GM18868 (cell line): ENCODE results near the gene CHKA.
"Not testable (repeated sequence)": the region's sequence is repeated elsewhere in the genome, so short reads cannot be mapped to it uniquely, and the experiment has no call there.

ENCODE experiments used
- ATAC-seq: cut with Tn5 transposase; IDR thresholded peaks from one replicate; pipeline ENCODE4 v1.9.1; 2021; ENCODE audit warnings: mild to moderate bottlenecking, moderate library complexity; ENCODE audit not compliant: unreplicated experiment

The CHKA gene

DNA sequence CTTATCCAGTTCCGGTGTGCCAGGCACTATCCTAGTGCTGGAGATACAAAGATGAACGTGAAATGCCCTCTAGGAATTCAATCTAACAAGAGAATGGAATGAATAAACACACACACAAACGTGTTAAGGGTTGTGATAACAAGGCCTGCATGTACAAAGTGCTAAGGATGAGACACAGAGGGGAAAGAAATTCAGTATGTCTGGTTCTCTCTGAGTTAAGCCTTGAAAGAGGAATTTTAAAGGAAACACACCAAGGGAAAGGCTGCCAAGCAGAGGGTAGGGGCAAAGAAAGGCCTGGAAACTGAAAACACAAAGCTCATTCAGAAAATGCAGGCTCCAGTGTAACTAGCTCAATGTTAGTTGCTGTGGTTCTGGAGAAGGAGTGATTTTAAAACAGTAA, 4.2 kb downstream of the CHKA start:
- no peak for ATAC-seq

GRCh38 chr11:68116126-68116525, 5.1 kb downstream of the CHKA start:
- no peak for ATAC-seq

DNA sequence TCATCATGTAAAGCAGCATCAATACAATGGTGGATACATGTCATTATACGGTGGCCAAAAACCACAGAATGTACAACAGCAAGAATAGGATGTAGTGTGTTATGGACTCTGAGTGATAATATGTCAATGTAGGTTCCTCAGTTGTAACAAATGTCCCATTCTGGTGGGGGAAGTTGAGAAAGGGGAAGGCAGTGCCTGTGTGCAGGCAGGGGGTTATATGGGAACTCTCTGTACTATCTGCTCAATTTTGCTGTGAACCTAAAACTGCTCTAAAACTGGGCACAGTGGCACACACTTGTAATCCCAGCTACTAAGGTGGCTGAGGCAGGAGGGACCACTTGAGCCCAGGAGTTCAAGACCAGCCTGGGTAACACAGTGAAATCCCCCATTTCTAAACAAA, 5.9 kb downstream of the CHKA start:
- ATAC-seq = no peak

DNA sequence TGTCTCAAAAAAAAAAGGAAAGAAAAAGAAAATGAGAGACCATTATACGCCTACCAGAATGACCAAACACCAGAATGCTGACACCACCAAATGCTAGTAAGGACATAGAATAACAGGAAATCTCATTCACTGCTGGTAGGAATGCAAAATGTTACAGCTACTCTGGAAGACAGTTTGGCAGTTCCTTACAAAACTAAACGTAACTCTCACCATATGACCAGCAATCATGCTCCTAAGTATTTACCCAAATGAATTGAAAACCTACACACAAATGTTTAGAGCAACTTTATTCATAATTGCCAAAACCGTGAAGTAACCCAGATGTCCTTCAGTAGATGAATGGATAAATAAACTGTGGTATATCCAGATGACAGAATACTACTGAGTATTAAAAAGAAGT, 7.2 kb downstream of the CHKA start:
- no peak for ATAC-seq

DNA sequence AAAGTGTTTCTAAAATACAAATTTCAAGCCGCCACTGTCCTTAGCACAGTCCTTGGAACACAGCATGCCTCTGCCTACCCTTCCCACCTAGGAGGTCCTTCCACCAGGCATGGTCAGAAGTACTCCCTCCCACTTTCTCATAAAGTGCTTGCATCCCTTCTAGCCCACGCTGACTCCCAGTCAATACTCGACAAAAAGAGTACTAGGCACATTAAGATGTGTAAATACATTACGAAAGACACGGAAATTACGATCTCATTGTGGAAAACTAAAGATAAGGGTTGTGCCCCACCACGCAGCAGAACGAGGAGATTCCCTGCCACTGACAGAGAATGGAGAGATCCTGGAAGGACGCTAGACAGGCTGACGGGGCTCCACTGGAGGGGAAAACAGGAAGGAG, 13.5 kb downstream of the CHKA start:
- ATAC-seq = no peak

- no peak for ATAC-seq
Observed at GRCh38 chr11:68106165-68106940, 14.8 kb downstream of the CHKA start.

DNA sequence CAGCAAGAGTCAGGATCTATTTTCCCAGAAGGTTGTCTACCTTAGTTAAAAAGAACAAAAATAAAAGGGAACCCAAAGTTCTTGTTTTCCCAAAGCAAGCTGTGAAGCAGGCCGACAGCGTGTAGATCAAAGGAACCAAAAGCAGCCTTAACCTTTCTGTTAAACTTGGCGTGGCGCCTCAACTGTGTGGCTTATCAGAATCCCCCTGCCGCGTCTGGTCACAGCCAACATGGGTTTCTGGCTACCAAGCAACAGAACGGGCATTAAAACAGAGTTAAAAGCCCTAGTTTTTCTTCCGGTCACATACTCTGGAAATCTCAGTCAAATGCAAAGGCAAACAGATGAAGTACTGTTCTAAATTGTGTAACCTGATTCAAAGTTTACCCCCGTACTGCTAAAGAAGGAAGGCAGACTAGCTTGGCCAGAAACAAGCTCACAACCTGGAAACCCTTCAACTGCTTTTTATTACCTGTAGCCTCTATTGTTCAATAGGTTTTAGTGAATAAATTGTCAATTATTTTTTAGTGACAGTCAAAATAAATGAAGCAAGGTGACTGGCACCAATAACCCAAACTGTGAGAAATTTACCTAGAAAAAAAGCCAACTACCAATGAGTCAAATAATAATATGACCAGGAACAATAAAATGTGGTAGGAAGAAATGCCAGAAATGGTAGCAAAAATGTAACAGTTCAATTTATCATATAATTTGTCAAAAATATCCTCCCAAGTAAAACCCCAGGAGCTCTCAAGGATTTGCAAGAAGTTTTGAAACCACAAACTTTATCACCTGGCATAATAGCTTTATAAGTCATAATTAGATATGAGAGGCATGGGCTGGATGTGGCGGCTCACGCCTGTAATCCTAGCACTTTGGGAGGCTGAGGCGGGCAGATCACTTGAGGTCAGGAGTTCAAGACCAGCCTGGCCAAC, 21.4 kb downstream of the CHKA start:
- ATAC-seq = no peak

DNA sequence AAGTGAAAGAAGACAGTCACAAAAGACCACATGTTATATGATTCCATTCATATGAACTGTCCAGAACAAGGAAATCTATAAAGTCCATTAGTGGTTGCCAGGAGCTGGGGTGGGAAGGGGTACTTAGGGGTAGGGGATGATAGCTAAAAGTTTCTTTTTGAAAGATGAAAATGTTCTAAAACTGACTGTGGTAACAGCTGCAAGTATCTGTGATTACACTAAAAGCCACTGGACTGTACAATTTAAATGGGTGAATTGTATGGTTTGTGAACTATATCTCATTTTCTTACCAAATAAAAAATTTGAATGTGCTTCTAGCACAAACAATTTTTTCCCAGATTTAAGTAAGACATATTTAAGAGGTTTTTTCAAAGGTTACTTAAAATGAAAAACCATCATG, 22.1 kb downstream of the CHKA start:
- no peak for ATAC-seq

- ATAC-seq = no peak
Observed at GRCh38 chr11:68096962-68097361, 24.2 kb downstream of the CHKA start.

DNA sequence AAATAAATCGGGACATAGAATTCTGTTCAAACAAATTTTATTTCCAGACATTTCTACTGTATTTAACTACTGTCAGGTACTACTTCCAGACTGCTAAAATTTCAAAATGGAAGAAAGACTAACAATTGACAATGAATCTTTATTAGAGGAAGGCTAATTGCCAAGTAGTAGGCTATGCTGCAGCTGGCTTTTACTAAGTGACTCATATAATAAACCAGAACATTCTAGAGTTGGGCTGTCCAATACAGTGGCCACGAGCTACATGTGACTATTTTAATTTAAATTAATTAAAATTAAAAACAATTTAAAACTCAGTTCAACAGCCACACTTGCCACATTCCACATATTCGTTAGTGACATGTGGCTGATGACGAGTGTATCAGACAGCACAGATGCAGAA, 27.6 kb downstream of the CHKA start:
- ATAC-seq = no peak

DNA sequence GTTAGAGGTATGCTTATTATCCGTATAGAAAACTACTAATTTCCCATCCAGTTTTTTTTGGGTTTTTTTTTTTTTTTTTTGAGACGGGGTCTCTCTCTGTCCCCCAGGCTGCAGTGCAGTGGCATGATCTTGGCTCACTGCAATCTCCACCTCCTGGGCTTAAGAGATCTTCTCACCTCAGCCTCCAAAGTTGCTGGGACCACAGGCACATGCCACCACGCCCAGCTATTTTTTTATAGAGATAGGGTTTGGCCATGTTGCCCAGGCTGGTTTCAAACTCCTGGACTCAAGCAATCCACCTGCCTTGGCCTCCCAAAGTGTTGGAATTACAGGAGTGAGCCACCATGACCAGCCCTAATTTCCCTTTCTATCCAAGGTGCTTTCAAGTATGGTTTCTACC, 28.2 kb downstream of the CHKA start:
- ATAC-seq = not testable (repeated sequence)

DNA sequence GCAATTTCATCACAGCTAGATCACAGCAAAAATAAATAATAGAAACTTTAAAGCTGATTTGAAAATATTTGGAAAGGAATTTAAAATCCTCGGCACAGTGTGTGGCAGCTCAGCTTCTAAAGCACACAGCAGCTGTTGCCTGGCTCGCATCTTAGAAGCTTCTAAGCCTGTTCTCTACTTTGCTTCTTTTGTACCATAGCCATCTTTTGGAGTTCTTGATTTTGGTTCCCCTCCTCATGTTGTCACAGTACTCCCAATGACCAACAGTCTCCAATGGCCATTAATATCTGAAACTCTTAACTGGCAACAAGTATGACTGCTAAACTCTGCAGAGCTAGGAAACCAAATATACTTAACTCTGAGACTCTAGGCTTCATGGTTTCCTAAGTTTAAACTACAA, 28.8 kb downstream of the CHKA start:
- no peak for ATAC-seq

DNA sequence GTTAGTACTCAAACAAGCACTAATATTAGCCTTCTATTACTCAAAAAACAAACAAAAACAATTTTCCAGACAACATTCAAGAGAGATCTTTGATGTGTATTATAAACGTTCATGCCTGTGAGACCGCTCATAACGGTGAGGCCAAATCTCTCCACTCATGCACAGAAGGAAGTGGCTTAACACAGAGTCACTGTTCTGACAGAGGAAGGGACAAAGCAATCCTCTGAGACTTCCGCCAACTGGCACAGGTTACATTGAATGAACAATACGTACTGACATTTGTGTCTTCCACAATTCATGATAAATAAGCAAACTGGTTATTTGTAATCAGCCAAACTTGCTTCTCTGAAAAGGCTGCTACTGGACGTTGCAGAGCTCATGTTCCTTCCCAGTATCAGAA, 30.5 kb downstream of the CHKA start:
- peak; percentile 66 for ATAC-seq

GRCh38 chr11:68090287-68090686, 30.9 kb downstream of the CHKA start:
- ATAC-seq = no peak

GRCh38 chr11:68089679-68090078, 31.5 kb downstream of the CHKA start:
- no peak for ATAC-seq

- no peak for ATAC-seq
Observed at GRCh38 chr11:68083517-68083916, 37.7 kb downstream of the CHKA start.

DNA sequence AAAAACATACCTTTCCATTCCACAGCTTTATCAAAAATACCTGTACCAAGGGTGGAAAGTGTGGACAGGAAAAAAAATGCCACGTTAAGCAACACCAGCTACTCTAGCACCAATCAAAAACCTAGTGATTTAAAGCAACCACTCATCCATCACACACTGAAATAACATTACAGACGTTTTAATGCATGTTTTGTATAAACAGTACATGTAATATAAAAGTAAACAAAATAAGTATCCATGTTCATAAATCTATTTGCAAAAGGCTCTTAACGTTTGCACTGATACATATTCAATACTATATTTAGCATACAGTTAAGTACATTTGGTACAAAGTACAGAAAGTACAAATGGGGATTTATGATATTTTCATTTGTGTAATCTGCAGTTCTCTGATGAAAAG, 38.7 kb downstream of the CHKA start:
- no peak for ATAC-seq

DNA sequence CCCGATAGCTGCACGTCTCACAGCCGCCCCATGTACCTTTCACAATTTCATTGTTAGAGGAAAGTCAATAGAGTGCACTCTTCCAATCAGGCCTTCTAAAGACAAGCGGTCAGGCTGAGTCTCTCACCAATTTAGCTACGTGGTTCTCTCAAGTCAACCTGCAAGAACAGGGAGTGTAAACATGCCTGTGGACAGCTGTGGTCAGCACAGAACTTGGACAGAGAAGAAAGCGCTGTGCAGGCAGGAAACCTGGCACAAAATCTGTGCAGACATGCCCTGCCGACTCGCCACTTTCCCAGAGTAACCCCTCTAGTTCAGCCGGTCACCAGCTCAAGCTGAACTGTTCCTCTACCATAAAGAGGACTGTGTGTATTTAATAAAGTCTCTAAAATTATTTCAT, 39.5 kb downstream of the CHKA start:
- no peak for ATAC-seq

DNA sequence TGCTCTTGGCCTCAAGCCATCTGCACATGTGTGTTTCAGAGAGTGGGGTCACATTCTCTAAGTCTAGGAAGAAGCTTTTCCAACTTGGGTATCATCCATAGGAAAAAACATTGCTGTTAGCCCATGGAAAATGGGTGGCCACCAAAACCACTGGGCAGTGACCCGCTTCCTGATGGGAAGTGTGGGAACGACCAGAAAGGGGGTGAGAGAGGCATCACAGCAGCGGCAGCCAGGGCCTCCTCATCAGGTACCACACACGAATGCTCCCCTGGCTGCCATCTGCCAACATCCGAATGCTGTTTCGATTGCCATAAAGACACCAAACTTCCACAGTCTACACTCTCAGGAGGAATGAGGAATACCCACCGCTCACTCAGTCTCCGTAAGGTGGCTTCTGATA, 40.3 kb downstream of the CHKA start:
- ATAC-seq = no peak

- no peak for ATAC-seq
Observed at GRCh38 chr11:68077617-68078582, 43.3 kb downstream of the CHKA start.
